ENCODE measurements around the gene GNAZ.

Gene GNAZ

GRCh38 chr22:23097412-23098229 is 27.3 kb downstream of the GNAZ start:
- no peak for TF ChIP-seq GATA3 (IDR thresholded peaks at IDR 0.05; ENCODE audit: low read depth, low read length)
- TF ChIP-seq GATA2 (IDR thresholded peaks at IDR 0.05; ENCODE audit: low read depth, low read length), result no peak

GRCh38 chr22:23098230-23098705 is 27.9 kb downstream of the GNAZ start:
- TF ChIP-seq GATA3 (IDR thresholded peaks at IDR 0.05; ENCODE audit: low read depth, low read length) (no peak), GATA2 (IDR thresholded peaks at IDR 0.05; ENCODE audit: low read depth, low read length) (no peak)

- no peak for TF ChIP-seq GATA3 (IDR thresholded peaks at IDR 0.05; ENCODE audit: low read depth, low read length)
- no peak for TF ChIP-seq GATA2 (IDR thresholded peaks at IDR 0.05; ENCODE audit: low read depth, low read length)
Observed at GRCh38 chr22:23098718-23099530, 28.6 kb downstream of the GNAZ start.

GRCh38 chr22:23099531-23099804 is 29.1 kb downstream of the GNAZ start:
- TF ChIP-seq GATA3 (IDR thresholded peaks at IDR 0.05; ENCODE audit: low read depth, low read length), result no peak
- no peak for TF ChIP-seq GATA2 (IDR thresholded peaks at IDR 0.05; ENCODE audit: low read depth, low read length)

- no peak for TF ChIP-seq GATA2 (IDR thresholded peaks at IDR 0.05; ENCODE audit: low read depth, low read length)
- no peak for TF ChIP-seq GATA3 (IDR thresholded peaks at IDR 0.05; ENCODE audit: low read depth, low read length)
Observed at GRCh38 chr22:23100124-23100801, 29.9 kb downstream of the GNAZ start.

- no peak for TF ChIP-seq GATA3 (IDR thresholded peaks at IDR 0.05; ENCODE audit: low read depth, low read length)
- TF ChIP-seq GATA2 (IDR thresholded peaks at IDR 0.05; ENCODE audit: low read depth, low read length), result no peak
Observed at GRCh38 chr22:23101524-23101923, 31.2 kb downstream of the GNAZ start.

- TF ChIP-seq GATA3 (IDR thresholded peaks at IDR 0.05; ENCODE audit: low read depth, low read length) (no peak), GATA2 (IDR thresholded peaks at IDR 0.05; ENCODE audit: low read depth, low read length) (no peak)
Observed at GRCh38 chr22:23102002-23102655, 31.8 kb downstream of the GNAZ start.

GRCh38 chr22:23102776-23103175 is 32.5 kb downstream of the GNAZ start:
- no peak for TF ChIP-seq GATA3 (IDR thresholded peaks at IDR 0.05; ENCODE audit: low read depth, low read length)
- no peak for TF ChIP-seq GATA2 (IDR thresholded peaks at IDR 0.05; ENCODE audit: low read depth, low read length)

- TF ChIP-seq GATA3 (IDR thresholded peaks at IDR 0.05; ENCODE audit: low read depth, low read length) (no peak), GATA2 (IDR thresholded peaks at IDR 0.05; ENCODE audit: low read depth, low read length) (no peak)
Observed at GRCh38 chr22:23103199-23103954, 33.1 kb downstream of the GNAZ start.

GRCh38 chr22:23104187-23104971 is 34.1 kb downstream of the GNAZ start:
- no peak for TF ChIP-seq GATA3 (IDR thresholded peaks at IDR 0.05; ENCODE audit: low read depth, low read length)
- no peak for TF ChIP-seq GATA2 (IDR thresholded peaks at IDR 0.05; ENCODE audit: low read depth, low read length)

- no peak for TF ChIP-seq GATA2 (IDR thresholded peaks at IDR 0.05; ENCODE audit: low read depth, low read length)
- no peak for TF ChIP-seq GATA3 (IDR thresholded peaks at IDR 0.05; ENCODE audit: low read depth, low read length)
Observed at GRCh38 chr22:23105304-23105703, 35.0 kb downstream of the GNAZ start.

GRCh38 chr22:23105919-23106318 is 35.6 kb downstream of the GNAZ start:
- TF ChIP-seq GATA3 (IDR thresholded peaks at IDR 0.05; ENCODE audit: low read depth, low read length) (no peak), GATA2 (IDR thresholded peaks at IDR 0.05; ENCODE audit: low read depth, low read length) (no peak)
